Measurements from ENCODE around the gene HSP90B1.

GRCh38 chr12:103957865-103958388, 27.7 kb downstream of the HSP90B1 start:
- TF ChIP-seq, protein P1, sequence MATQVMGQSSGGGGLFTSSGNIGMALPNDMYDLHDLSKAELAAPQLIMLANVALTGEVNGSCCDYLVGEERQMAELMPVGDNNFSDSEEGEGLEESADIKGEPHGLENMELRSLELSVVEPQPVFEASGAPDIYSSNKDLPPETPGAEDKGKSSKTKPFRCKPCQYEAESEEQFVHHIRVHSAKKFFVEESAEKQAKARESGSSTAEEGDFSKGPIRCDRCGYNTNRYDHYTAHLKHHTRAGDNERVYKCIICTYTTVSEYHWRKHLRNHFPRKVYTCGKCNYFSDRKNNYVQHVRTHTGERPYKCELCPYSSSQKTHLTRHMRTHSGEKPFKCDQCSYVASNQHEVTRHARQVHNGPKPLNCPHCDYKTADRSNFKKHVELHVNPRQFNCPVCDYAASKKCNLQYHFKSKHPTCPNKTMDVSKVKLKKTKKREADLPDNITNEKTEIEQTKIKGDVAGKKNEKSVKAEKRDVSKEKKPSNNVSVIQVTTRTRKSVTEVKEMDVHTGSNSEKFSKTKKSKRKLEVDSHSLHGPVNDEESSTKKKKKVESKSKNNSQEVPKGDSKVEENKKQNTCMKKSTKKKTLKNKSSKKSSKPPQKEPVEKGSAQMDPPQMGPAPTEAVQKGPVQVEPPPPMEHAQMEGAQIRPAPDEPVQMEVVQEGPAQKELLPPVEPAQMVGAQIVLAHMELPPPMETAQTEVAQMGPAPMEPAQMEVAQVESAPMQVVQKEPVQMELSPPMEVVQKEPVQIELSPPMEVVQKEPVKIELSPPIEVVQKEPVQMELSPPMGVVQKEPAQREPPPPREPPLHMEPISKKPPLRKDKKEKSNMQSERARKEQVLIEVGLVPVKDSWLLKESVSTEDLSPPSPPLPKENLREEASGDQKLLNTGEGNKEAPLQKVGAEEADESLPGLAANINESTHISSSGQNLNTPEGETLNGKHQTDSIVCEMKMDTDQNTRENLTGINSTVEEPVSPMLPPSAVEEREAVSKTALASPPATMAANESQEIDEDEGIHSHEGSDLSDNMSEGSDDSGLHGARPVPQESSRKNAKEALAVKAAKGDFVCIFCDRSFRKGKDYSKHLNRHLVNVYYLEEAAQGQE (IDR thresholded peaks at IDR 0.05; ENCODE audit: insufficient read depth in 1 of 2, low read depth in 2 of 2, low read length in 2 of 2), result no peak
- no peak for TF ChIP-seq POLR2AphosphoS5 (IDR thresholded peaks at IDR 0.05; ENCODE audit: low read depth, low read length)
- no peak for TF ChIP-seq TAF1 (IDR thresholded peaks at IDR 0.05; ENCODE audit: borderline replicate concordance, insufficient read depth, low read length)
- TF ChIP-seq SIN3A (IDR thresholded peaks at IDR 0.05; ENCODE audit: borderline replicate concordance, insufficient read depth, low read length), result no peak
